Right renal pelvis (tissue), 4 donors: ENCODE results near the gene CTSZ. TPM values are rescaled to one million over a fixed set of nuclear protein-coding genes. Genes with fewer than 3 reads are reported as not detected.

Experiments
- DNase-seq, 4 donors: peaks; one replicate each; pipeline ENCODE4 v3.0.0-alpha.2; 2013; ENCODE audit warnings: low read depth in 4 of 4, low spot score in 3 of 4, missing footprints in 1 of 4
- polyA plus RNA-seq, 4 donors: library from polyadenylated mRNA; unstranded; fragments of 120-200 nt; gene quantifications; one replicate each; pipeline ENCODE4 v1.2.1, GENCODE V29; 2013; ENCODE audit not compliant: insufficient read length in 4 of 4

CTSZ gene
- polyA plus RNA-seq, 4 donors = 77.1 to 88.5 (median 78.7) TPM

- no peak for DNase-seq
Measured at GRCh38 chr20:59001068-59001448, 6.0 kb downstream of the CTSZ start.

GRCh38 chr20:59000326-59000725, 6.7 kb downstream of the CTSZ start:
- no peak for DNase-seq

- DNase-seq = no peak
Measured at GRCh38 chr20:58998656-58999055, 8.4 kb downstream of the CTSZ start.

- DNase-seq = no peak
Measured at GRCh38 chr20:58997141-58997770, 9.8 kb downstream of the CTSZ start.

- no peak for DNase-seq
Measured at GRCh38 chr20:58996226-58996611, 10.8 kb downstream of the CTSZ start.

GRCh38 chr20:58995461-58996225, 11.4 kb downstream of the CTSZ start:
- peak in 1 of 4 donors; percentile 25 for DNase-seq

- DNase-seq = no peak
Measured at GRCh38 chr20:58994390-58995159, 12.5 kb downstream of the CTSZ start.

- no peak for DNase-seq
Measured at GRCh38 chr20:58993332-58994248, 13.5 kb downstream of the CTSZ start.

GRCh38 chr20:58992911-58993310, 14.1 kb downstream of the CTSZ start:
- no peak for DNase-seq

- no peak for DNase-seq
Measured at GRCh38 chr20:58991715-58992114, 15.3 kb downstream of the CTSZ start.

- no peak for DNase-seq
Measured at GRCh38 chr20:58990651-58991445, 16.2 kb downstream of the CTSZ start.

GRCh38 chr20:58989196-58989595, 17.9 kb downstream of the CTSZ start:
- no peak for DNase-seq

- no peak for DNase-seq
Measured at GRCh38 chr20:58988565-58988882, 18.5 kb downstream of the CTSZ start.

GRCh38 chr20:58987790-58988564, 19.1 kb downstream of the CTSZ start:
- no peak for DNase-seq

GRCh38 chr20:58986968-58987517, 20.0 kb downstream of the CTSZ start:
- DNase-seq = no peak

- DNase-seq = no peak
Measured at GRCh38 chr20:58986286-58986967, 20.6 kb downstream of the CTSZ start.

GRCh38 chr20:58985656-58986055, 21.4 kb downstream of the CTSZ start:
- no peak for DNase-seq

- no peak for DNase-seq
Measured at GRCh38 chr20:58984691-58985090, 22.4 kb downstream of the CTSZ start.
